A172 (cell line): ENCODE measurements around the gene CNOT6. TPM values are rescaled to one million over a fixed set of nuclear protein-coding genes. Genes with fewer than 3 reads are reported as not detected.

Experiments
- DNase-seq: peaks from one replicate; pipeline ENCODE4 v3.0.0-alpha.2; 2015; ENCODE audit warnings: low spot score
- total RNA-seq: library from RNA; depleted of rRNA; stranded (reverse); fragments of >200 nt; shearing (Covaris generic); gene quantifications from 2 replicates; pipeline ENCODE4 v1.2.3, GENCODE V29; 2014; rRNA removed

CNOT6 gene
- total RNA-seq, 1 experiment from 2014 or later = 18.4 TPM

DNA sequence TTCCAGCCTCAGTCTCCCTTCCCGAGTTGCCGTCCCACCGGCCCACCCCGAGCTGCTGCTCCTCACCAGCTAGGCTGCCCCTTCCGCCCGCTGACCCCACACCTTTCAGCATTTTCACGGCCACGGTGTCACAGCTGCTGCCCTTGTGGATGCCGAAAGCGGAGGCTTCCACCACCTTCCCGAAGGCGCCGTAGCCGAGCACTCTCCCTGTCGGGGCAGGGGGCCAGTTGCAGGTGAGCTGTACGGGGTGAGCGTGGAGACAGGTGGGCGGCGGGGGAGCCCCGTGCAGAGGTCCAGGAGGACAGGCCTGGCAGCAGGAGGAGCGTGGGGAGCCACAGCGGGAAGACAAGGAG is 125.4 kb downstream of the CNOT6 start:
- DNase-seq = no peak

- no peak for DNase-seq
Measured at GRCh38 chr5:180620014-180620413, 125.8 kb downstream of the CNOT6 start.

DNA sequence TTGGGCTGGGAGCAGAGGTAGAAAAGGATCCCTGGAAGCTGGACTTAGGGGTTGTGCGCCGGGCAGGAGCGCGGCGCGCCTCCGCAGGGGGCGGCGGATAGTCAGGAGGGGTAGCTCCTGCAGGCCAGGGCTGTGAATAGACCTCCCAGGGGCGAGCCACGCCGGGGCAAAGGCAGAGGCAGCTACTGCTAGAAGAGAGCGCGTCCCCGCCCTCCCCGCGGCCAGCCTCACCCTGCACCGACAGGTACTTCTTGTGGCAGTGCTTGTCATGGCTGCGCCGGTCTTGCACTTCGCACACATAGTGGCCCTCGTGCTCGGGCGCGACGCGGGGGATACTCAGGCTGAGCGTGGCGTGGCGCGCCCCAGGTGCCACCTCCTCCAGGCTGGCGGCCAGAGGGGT is 127.1 kb downstream of the CNOT6 start:
- DNase-seq = no peak

DNA sequence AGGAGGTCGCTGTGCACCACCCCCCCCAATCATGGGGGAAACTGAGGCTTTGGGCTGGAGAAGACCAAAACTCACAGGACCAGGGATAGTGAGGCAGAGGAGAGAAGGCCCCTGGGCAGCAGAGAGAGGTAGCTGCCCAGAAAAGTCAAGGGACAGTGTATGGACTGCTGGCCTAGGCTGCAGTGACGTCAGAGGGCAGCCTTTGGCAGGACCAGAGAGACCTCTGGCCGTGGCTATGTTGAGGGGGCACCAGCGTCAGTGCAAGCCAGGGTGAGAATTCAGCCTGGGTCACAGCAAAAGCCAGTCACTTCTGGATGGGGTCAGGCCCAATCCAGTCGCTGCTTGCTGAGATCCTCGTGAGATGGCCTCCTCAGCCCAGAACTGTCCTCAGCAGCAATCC is 128.7 kb downstream of the CNOT6 start:
- DNase-seq = no peak

DNA sequence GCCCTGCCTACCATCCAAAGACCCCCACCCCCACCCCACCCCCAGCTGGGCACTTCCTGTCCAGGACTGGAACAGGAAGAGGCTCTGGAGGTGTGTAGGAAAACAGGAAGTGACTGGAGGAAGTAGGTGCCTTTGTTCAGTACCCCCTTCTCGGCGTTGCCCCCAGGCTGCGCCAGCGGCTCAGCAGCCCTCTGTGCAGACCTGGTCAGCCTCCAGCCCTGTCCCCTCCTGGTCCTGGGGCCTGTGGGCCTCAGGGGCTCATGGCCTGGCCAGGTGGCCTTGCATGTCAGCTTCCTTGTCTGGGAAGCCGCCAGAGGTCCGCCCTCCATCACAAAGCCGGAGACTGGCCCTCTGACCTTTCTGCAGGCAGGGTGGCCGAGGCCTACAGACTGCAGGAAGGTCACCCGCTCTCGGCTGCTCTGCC is 129.2 kb downstream of the CNOT6 start:
- DNase-seq = no peak

DNA sequence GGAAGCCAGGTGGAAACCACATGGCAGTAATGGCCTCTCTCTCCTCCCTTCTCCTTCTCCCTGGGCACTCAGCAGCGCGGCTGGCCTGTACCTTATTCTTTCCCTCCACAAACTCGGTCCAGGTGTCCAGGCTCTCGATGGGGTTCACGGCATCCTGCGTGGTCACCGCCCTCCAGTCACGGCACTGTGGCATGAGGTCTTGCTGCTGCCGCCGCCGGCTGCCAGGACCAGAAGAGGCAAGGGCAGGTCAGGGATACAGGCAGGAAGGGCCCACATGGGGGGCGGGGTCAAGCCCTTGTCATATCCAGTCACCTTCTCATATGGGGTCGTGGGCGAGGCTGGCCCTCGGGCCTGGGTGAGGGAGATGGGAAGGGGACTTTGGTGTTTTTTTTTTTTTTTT is 129.7 kb downstream of the CNOT6 start:
- no peak for DNase-seq

DNA sequence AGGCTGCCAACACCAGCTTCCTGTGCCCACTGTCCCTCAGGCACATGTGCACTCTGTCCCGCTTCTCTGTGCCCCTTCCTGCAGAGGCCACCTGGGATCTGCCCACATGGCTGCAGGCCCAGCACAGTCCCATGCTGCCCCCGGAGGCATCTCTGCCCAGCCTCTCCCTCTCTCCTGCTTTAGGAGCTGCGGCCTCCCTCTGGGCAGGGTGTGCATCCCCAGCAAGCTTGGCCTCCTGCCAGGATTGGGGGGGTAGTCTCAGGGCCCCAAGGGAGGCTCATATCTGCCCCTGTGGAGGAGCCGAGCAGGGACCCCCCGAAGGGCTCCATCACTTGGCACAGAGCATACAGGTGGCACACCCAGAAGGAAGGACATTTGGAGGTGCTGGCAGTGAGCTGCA is 130.4 kb downstream of the CNOT6 start:
- no peak for DNase-seq

DNA sequence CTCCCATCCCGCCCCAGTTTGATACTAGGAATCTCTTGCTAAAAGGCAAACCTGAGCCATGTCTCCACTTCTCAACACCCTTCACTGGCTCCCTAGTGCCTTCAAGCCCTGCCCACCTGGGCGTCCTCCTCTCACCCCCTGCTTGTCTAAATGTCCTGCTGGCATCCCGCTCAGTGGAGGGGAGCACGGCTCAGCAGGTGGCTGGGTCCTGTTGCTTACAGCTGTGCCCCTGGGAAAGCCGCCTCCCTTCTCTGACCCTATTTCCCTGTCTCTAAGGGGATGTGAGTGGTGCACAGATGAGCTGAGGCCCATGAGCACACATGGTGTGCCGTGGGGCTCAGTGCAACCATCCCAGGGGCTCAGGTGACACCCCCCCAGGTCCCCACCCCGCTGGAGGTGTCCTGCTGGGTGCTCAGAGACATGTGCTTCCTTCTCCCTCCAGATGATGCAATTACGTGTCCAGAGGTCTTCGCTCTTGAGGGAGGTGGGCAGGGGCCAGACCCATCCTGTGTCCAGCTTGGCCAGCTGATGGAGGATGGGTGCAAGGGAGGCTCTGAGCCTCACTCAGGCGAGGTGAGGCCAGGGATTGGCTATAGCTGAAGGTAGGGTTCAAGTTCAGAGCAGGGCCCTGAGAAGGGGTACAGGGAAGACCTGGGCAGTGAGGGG is 131.1 kb downstream of the CNOT6 start:
- no peak for DNase-seq

GRCh38 chr5:180625791-180626660 is 131.8 kb downstream of the CNOT6 start:
- no peak for DNase-seq

DNA sequence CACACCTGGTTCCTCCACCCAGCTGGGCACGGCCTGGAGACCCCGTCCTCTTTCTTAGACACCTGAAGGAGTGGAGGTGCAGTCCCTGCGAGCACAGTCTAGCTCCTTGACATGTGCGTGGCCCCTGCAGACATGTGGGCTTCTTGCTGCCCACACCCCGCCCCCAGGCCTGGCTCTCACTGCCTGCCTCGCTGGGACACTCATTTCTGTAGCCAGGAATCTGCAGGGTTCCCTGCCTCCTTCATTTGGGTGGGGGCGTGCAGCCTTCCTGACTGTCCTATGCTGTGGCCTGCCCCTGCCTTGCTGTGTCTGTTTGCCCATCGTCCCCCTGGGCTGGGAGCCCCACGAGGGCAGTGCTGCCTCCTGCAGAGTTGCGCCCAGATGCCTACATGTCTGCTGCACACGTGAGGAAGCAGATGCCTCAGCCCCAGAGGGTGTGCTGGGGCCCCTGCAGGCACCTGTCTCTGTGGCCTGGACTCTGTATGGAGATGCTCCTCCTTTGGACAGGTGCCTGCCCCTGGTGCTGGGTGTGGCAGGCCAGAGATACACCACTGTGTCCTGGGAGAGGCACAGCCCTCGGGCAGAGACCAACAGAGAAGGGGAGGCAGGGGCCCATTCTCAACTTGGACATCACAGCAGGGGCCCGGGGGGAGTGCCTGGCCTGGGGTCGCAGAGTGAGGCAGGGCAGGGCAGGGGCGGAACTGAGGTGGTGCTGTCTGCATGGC is 132.6 kb downstream of the CNOT6 start:
- DNase-seq = no peak

- DNase-seq = no peak
Measured at GRCh38 chr5:180627386-180628120, 133.4 kb downstream of the CNOT6 start.

Other genes starting within 250 kb of the CNOT6 start
- 36.9 and 37.9 TPM in 2 replicates for gene MAPK9, start 202.3 kb upstream of the CNOT6 start, total RNA-seq
- 42.0 and 50.5 TPM in 2 replicates for gene GFPT2, start 141.0 kb upstream of the CNOT6 start, total RNA-seq
- gene SCGB3A1, start 97.1 kb downstream of the CNOT6 start, total RNA-seq = not detected in 2 replicates
- 9.8 and 11.5 TPM in 2 replicates for gene FLT4, start 155.2 kb downstream of the CNOT6 start, total RNA-seq
- not detected in 2 replicates for gene OR2Y1, start 245.7 kb downstream of the CNOT6 start, total RNA-seq